Common myeloid progenitor, CD34-positive (primary cell): Measurements from ENCODE around the gene RND1.

ENCODE experiments used
- CTCF ChIA-PET: fragments of 350-600 bp; sonication (Branson Sonifier 250); formaldehyde crosslinking; loops from one replicate; lab custom pipeline; 2021; ENCODE audit warnings: antibody characterized with exemption; lab: Charles Lee
- POLR2A ChIA-PET: fragments of 350-600 bp; sonication (Branson Sonifier 250); formaldehyde crosslinking; loops from one replicate; lab custom pipeline; 2021; ENCODE audit warnings: antibody characterized with exemption; lab: Charles Lee
- DNase-seq, 3 donors: peaks; one replicate each; pipeline versions ENCODE4 v3.0.0 to v3.0.0-alpha.2; 2013
- H3K27ac ChIP-seq, 2 experiments: 1 replicate in 1 of 2; 2 replicates in 1 of 2; pipeline ENCODE4 v1.7.0; 2013; ENCODE audit warnings: inconsistent platforms in 2 of 2, low read length in 2 of 2, mild to moderate bottlenecking in 2 of 2, low read depth in 1 of 2, moderate library complexity in 1 of 2; ENCODE audit not compliant: severe bottlenecking in 2 of 2, insufficient read depth in 1 of 2, poor library complexity in 1 of 2
- H3K27me3 ChIP-seq, 5 experiments: replicated peaks in 2 of 5; 1 replicate in 3 of 5; 2 replicates in 2 of 5; pipeline versions ENCODE4 v1.6.1 to v1.7.0; 2013; ENCODE audit warnings: low read length in 4 of 5, mild to moderate bottlenecking in 2 of 5, moderate library complexity in 2 of 5, inconsistent platforms in 1 of 5; ENCODE audit not compliant: insufficient read depth in 5 of 5, control insufficient read depth in 4 of 5
- H3K36me3 ChIP-seq, 4 experiments: 1 replicate in 2 of 4; 2 replicates in 2 of 4; pipeline versions ENCODE4 v1.6.1 to v1.7.0; 2013; ENCODE audit warnings: low read length in 3 of 4, control low read depth in 1 of 4, mild to moderate bottlenecking in 1 of 4; ENCODE audit not compliant: control insufficient read depth in 4 of 4, insufficient read depth in 4 of 4
- H3K4me1 ChIP-seq, 4 experiments: 1 replicate in 3 of 4; 2 replicates in 1 of 4; pipeline versions ENCODE4 v1.6.1 to v1.7.1; 2013; ENCODE audit warnings: low read length in 3 of 4, mild to moderate bottlenecking in 3 of 4, control low read depth in 1 of 4, inconsistent platforms in 1 of 4, moderate library complexity in 1 of 4; ENCODE audit not compliant: control insufficient read depth in 4 of 4, insufficient read depth in 4 of 4; ENCODE audit errors: control extremely low read depth in 1 of 4
- H3K4me3 ChIP-seq, 7 experiments: 1 replicate in 4 of 7; 2 replicates in 3 of 7; pipeline versions ENCODE4 v1.5.1 to v1.7.0; 2013; ENCODE audit warnings: mild to moderate bottlenecking in 7 of 7, low read length in 6 of 7, moderate library complexity in 6 of 7, inconsistent platforms in 2 of 7, low read depth in 2 of 7, control low read depth in 1 of 7; ENCODE audit not compliant: insufficient read depth in 4 of 7, control insufficient read depth in 1 of 7; ENCODE audit errors: extremely low read depth in 1 of 7
- H3K9me3 ChIP-seq, 5 experiments: 1 replicate in 4 of 5; 2 replicates in 1 of 5; pipeline versions ENCODE4 v1.6.1 to v1.7.1; 2013; ENCODE audit warnings: low read length in 4 of 5, mild to moderate bottlenecking in 2 of 5, inconsistent platforms in 1 of 5, low read depth in 1 of 5, moderate library complexity in 1 of 5; ENCODE audit not compliant: control insufficient read depth in 4 of 5, insufficient read depth in 2 of 5; ENCODE audit errors: control extremely low read depth in 1 of 5
- WGBS: methylation state at CpG from one replicate; pipeline ENCODE4 v1.1.5; 2013; ENCODE audit not compliant: insufficient coverage; 5-methylcytosine and 5-hydroxymethylcytosine counted together

The RND1 gene

GRCh38 chr12:48873096-48873495 lies 7.4 kb upstream of the RND1 start:
- H3K9me3 ChIP-seq = no peaks in the 10 kb centered on the region
- ChIA-PET CTCF (interaction anchor here (0.6 to 6.9 kb wide), 8 partner anchors 11 to 84 kb away, joined by 3 to 45 read pairs (median 5); partner anchors contain the start of genes ARF3 and DDX23), POLR2A (no interaction called here)
- no peaks in the 10 kb centered on the region for H3K36me3 ChIP-seq
- 100% methylated on average over 1 of the region's 4 CpGs for WGBS
- H3K27ac ChIP-seq = no peak overlapping the region
- H3K4me3 ChIP-seq = no peak overlapping the region
- no peaks in the 10 kb centered on the region for H3K4me1 ChIP-seq
- no peak for DNase-seq
- peaks cover 0 to 3% (median 0%) of the 10 kb centered on the region in 5 experiments for H3K27me3 ChIP-seq

GRCh38 chr12:48869191-48869590 lies 3.5 kb upstream of the RND1 start:
- WGBS = 100% methylated on average over 2 of the region's 2 CpGs
- ChIA-PET CTCF (interaction anchor here (1.3 to 8.7 kb wide), 4 partner anchors 12 to 21 kb away, joined by 3 to 49 read pairs (median 33); partner anchors contain the start of gene DDX23), POLR2A (no interaction called here)
- Histone ChIP-seq H3K27me3 (peaks cover 0 to 11% (median 8%) of the 10 kb centered on the region in 5 experiments), H3K4me3 (no peak overlapping the region), H3K9me3 (no peaks in the 10 kb centered on the region), H3K4me1 (peaks cover 0 to 21% (median 13%) of the 10 kb centered on the region in 4 experiments), H3K27ac (no peak overlapping the region), H3K36me3 (no peaks in the 10 kb centered on the region)
- DNase-seq = no peak

GRCh38 chr12:48868451-48868850 lies 2.8 kb upstream of the RND1 start:
- 100% methylated on average over 2 of the region's 2 CpGs for WGBS
- ChIA-PET CTCF (interaction anchor here (1.3 to 8.7 kb wide), 5 partner anchors 9 to 21 kb away, joined by 3 to 49 read pairs (median 21); partner anchors contain the start of gene DDX23), POLR2A (no interaction called here)
- H3K4me3 ChIP-seq = no peak overlapping the region
- no peak for DNase-seq
- H3K4me1 ChIP-seq = peaks cover 0 to 28% (median 21%) of the 10 kb centered on the region in 4 experiments
- no peak overlapping the region for H3K27ac ChIP-seq
- no peaks in the 10 kb centered on the region for H3K36me3 ChIP-seq
- no peaks in the 10 kb centered on the region for H3K9me3 ChIP-seq
- H3K27me3 ChIP-seq = peaks cover 0 to 18% (median 11%) of the 10 kb centered on the region in 5 experiments

- peaks cover 0 to 29% (median 22%) of the 10 kb centered on the region in 4 experiments for H3K4me1 ChIP-seq
- no peak overlapping the region for H3K27ac ChIP-seq
- POLR2A ChIA-PET = interaction anchor here (0.6 to 2.0 kb wide), 4 partner anchors 10 to 1411 kb away, joined by 3 to 13 read pairs (median 8); partner anchors contain the start of gene DDX23
- peaks cover 0 to 18% (median 13%) of the 10 kb centered on the region in 5 experiments for H3K27me3 ChIP-seq
- CTCF ChIA-PET = interaction anchor here (0.9 to 17.5 kb wide), 10 partner anchors 10 to 90 kb away, joined by 3 to 189 read pairs (median 4); partner anchors contain the start of gene DDX23
- H3K4me3 ChIP-seq = peak overlapping the region in 6 of 7 experiments; percentile 23 to 81 (median 70)
- no peaks in the 10 kb centered on the region for H3K36me3 ChIP-seq
- H3K9me3 ChIP-seq = no peaks in the 10 kb centered on the region
- WGBS = 14% methylated on average over 1 of the region's 6 CpGs
- DNase-seq = no peak
Measured at GRCh38 chr12:48866052-48866711, 512 bp upstream of the RND1 start.

GRCh38 chr12:48863291-48863690 lies 2.4 kb downstream of the RND1 start:
- CTCF ChIA-PET = interaction anchor here (1.1 to 17.5 kb wide), 5 partner anchors 10 to 41 kb away, joined by 3 to 189 read pairs (median 4); partner anchors contain the start of gene DDX23
- POLR2A ChIA-PET = no interaction called here
- Histone ChIP-seq H3K36me3 (no peaks in the 10 kb centered on the region), H3K4me1 (peaks cover 0 to 29% (median 22%) of the 10 kb centered on the region in 4 experiments), H3K27me3 (peaks cover 0 to 18% (median 11%) of the 10 kb centered on the region in 5 experiments), H3K27ac (no peak overlapping the region), H3K4me3 (no peak overlapping the region), H3K9me3 (no peaks in the 10 kb centered on the region)
- whole genome bisulfite sequencing = 100% methylated on average over 2 of the region's 4 CpGs
- no peak for DNase-seq

- WGBS = 100% methylated on average over 3 of the region's 5 CpGs
- peaks cover 0 to 29% (median 22%) of the 10 kb centered on the region in 4 experiments for H3K4me1 ChIP-seq
- DNase-seq = no peak
- peaks cover 0 to 18% (median 10%) of the 10 kb centered on the region in 5 experiments for H3K27me3 ChIP-seq
- H3K27ac ChIP-seq = no peak overlapping the region
- ChIA-PET POLR2A (no interaction called here), CTCF (interaction anchor here (1.0 to 17.5 kb wide), 6 partner anchors 9 to 42 kb away, joined by 3 to 189 read pairs (median 4); partner anchors contain the start of gene DDX23)
- no peaks in the 10 kb centered on the region for H3K9me3 ChIP-seq
- H3K4me3 ChIP-seq = no peak overlapping the region
- no peaks in the 10 kb centered on the region for H3K36me3 ChIP-seq
Measured at GRCh38 chr12:48862760-48863159, 2.9 kb downstream of the RND1 start.
